Right cardiac atrium (tissue), 5 donors: ENCODE results near the gene ATP5IF1. TPM values are rescaled to one million over a fixed set of nuclear protein-coding genes. Genes with fewer than 3 reads are reported as not detected.
A peak's percentile ranks its signal among the peaks of the same experiment; 100 is the strongest.

Experiments used
- ATAC-seq, 2 donors: fragments of 200-7000 bp; cut with Tn5 transposase; one replicate each; pipeline versions ENCODE4 v1.8.0 to v1.9.1; 2020; ENCODE audit warnings: moderate library complexity in 2 of 2, mild to moderate bottlenecking in 1 of 2
- DNase-seq, 3 donors: peaks; one replicate each; pipeline ENCODE4 v3.0.0-alpha.2; 2020
- H3K27ac ChIP-seq: one replicate; pipeline ENCODE4 v1.5.1; 2013; ENCODE audit warnings: mild to moderate bottlenecking, low read length, control low read depth, moderate library complexity
- H3K27me3 ChIP-seq: one replicate; pipeline ENCODE4 v1.6.1; 2013; ENCODE audit not compliant: control insufficient read depth, insufficient read depth
- H3K4me1 ChIP-seq: one replicate; pipeline ENCODE4 v1.6.1; 2013; ENCODE audit warnings: low read length; ENCODE audit not compliant: control insufficient read depth, insufficient read depth
- H3K4me3 ChIP-seq: one replicate; pipeline ENCODE4 v1.5.1; 2013; ENCODE audit warnings: low read length, control low read depth
- H3K9me3 ChIP-seq: one replicate; pipeline ENCODE4 v1.6.1; 2013; ENCODE audit warnings: low read length; ENCODE audit not compliant: control insufficient read depth
- WGBS: extraction: QIAGEN DNeasy Blood & Tissue Kit; methylation state at CpG from one replicate; pipeline ENCODE4 v1.1.7; 2013; 5-methylcytosine and 5-hydroxymethylcytosine counted together
- intact Hi-C, 4 donors: fragments of 100-400 bp; cut with DNase I; formaldehyde crosslinking; loops; one replicate each; pipeline versions ENCODE4 v1.11.0 to v1.14.0; 2022 to 2023
- long read RNA-seq, 4 donors: library from polyadenylated mRNA; unstranded; transcript quantifications; one replicate each; pipeline ENCODE4 v2.0.0, GENCODE V29; 2020 to 2021
- polyA plus RNA-seq: library from polyadenylated mRNA; stranded (reverse); fragments of 200-250 nt; gene quantifications from one replicate; pipeline ENCODE4 v1.2.3, GENCODE V29; 2013
- total RNA-seq, 4 donors: library from RNA; stranded (reverse); fragmentation: NEBNext Ultra II Directional; extraction: Animal tissue kit (Norgen Biotek cat#: 25700); gene quantifications; one replicate each; pipeline ENCODE4 v1.2.1, GENCODE V29; 2021
- donor health status: healthy with polysubstance abuse.
- donor health status: DM: no; HTN: yes; CAD: no.
- donor health status: DM: no; HTN: no; CAD: no.
- donor health status: DM: no; HTN: yes; CAD: no; lungs with severe emphysema.
- donor health status: DM: yes; HTN: yes; CAD: no.

Gene ATP5IF1
- 100 to 1,000 TPM; 244 to 514 (median 404) TPM for total RNA-seq
- 1,557 TPM for polyA plus RNA-seq
- long read RNA-seq, donor 1, transcript ATP5IF1-201 (3 exons, 494 nt) = major isoform, 89 of 110 reads
- long read RNA-seq, donor 1, transcript ATP5IF1-202 (2 exons, 1,855 nt) = minor isoform, 6 of 110 reads
- long read RNA-seq, donor 1, partial matches to known transcripts = 11 of 110 reads
- long read RNA-seq, donor 1, other reads (novel, unspliced or antisense) = 1 of 110 reads
- long read RNA-seq, donor 2, transcript ATP5IF1-202 (2 exons, 1,855 nt) = minor isoform, 5 of 177 reads
- long read RNA-seq, donor 2, transcript ATP5IF1-201 (3 exons, 494 nt) = major isoform, 156 of 177 reads
- long read RNA-seq, donor 2, partial matches to known transcripts = 9 of 177 reads
- long read RNA-seq, donor 2, other reads (novel, unspliced or antisense) = 4 of 177 reads
- long read RNA-seq, donor 3, transcript ATP5IF1-202 (2 exons, 1,855 nt) = minor isoform, 5 of 70 reads
- long read RNA-seq, donor 3, transcript ATP5IF1-201 (3 exons, 494 nt) = major isoform, 46 of 70 reads
- long read RNA-seq, donor 3, partial matches to known transcripts = 4 of 70 reads
- long read RNA-seq, donor 3, other reads (novel, unspliced or antisense) = 15 of 70 reads
- long read RNA-seq, donor 4, transcript ATP5IF1-201 (3 exons, 494 nt) = major isoform, 145 of 160 reads
- long read RNA-seq, donor 4, transcript ATP5IF1-202 (2 exons, 1,855 nt) = minor isoform, 7 of 160 reads
- long read RNA-seq, donor 4, partial matches to known transcripts = 4 of 160 reads
- long read RNA-seq, donor 4, other reads (novel, unspliced or antisense) = 3 of 160 reads

DNA sequence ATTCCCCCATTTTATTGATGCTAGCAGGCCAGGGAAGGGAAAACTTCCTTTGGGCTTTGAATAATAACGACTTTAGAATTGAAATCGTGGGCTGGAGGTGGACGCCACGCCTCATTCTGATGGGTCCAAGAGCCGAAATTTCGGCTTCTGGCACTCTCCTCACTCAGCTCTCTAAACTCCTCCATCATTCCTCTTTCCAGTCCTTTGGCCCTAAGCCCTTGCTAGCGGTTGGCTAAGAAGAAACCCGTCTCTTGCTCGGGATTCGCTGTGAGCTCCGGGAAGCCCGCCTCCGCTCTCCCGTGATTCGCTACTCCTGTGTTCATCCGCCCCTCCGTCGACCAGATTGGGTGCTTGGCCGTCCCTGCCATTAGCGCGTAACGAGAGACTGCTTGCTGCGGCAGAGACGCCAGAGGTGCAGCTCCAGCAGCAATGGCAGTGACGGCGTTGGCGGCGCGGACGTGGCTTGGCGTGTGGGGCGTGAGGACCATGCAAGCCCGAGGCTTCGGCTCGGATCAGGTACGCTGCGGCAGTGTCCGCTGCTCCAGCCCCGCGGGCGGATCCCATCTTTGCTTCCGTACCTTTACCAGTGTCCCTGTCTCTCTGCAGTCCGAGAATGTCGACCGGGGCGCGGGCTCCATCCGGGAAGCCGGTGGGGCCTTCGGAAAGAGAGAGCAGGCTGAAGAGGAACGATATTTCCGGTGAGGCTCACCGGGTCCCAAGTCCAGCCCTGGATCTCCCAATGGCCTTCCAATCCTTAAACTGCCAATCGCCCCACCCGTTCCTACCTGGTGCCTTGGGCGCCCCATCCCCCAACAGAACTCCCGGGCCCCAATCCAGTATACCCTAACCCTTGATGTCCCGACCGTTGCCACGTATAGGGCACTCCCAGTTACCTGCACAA is at the start of gene ATP5IF1:
Gene ATP5IF1 (plus strand): TSS at position 370 of the 901 bp plus-strand sequence. CDS start 60 bp downstream, at position 430.
- ATAC-seq = peak; percentile 97
- H3K4me1 ChIP-seq = peaks cover 8% of the 10 kb centered on the region
- peak within 1 kb of the TSS; percentile 78 for H3K27ac ChIP-seq
- H3K27me3 ChIP-seq = no peaks in the 10 kb centered on the region
- under 1% methylated on average over 60 of the region's 60 CpGs for WGBS
- no peaks in the 10 kb centered on the region for H3K9me3 ChIP-seq
- intact Hi-C loops = no loop called here
- DNase-seq = peak; percentile 98 to 99 (median 98)
- peak within 1 kb of the TSS; percentile 70 for H3K4me3 ChIP-seq

DNA sequence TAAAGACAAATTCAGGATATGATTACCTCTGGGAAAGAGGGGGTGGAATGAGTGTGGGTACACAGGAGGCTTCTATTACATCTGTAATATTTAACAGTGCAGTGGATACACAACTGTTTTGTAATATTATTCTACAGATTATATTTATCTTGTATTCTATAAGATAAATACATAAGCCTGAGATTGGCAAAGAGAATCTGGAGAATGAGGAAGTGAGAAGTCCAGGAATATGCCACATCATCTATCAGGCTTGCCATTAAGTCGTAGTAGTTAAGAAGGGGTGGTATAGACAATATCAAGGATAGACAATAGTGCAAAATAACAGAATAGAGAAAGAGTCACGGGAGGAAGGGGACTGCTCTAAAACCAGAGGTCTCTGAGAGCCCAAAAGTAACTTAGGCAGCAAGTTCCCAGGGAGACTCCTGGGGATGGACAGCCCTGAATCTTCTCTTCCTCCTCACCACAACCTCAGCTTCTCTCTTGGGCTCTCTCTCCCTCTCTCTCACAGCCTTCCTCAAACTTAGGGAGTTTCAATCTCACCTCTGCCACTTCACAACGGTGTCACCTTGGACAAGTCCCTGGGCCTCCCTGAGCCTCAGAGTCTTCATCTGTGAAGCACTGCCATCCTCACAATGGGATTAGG is 45.5 kb upstream of the ATP5IF1 start:
- Histone ChIP-seq H3K27me3 (no peaks in the 10 kb centered on the region), H3K4me1 (no peaks in the 10 kb centered on the region), H3K4me3 (no peak overlapping the region), H3K27ac (no peak overlapping the region), H3K9me3 (no peaks in the 10 kb centered on the region)
- intact Hi-C loops = loop anchor here in 1 of 4 donors (10.0 kb wide), 1 partner anchor 96 kb away; no protein-coding TSS in a partner anchor
- ATAC-seq (no peak), DNase-seq (no peak)
- WGBS = 60% methylated on average over 3 of the region's 3 CpGs

DNA sequence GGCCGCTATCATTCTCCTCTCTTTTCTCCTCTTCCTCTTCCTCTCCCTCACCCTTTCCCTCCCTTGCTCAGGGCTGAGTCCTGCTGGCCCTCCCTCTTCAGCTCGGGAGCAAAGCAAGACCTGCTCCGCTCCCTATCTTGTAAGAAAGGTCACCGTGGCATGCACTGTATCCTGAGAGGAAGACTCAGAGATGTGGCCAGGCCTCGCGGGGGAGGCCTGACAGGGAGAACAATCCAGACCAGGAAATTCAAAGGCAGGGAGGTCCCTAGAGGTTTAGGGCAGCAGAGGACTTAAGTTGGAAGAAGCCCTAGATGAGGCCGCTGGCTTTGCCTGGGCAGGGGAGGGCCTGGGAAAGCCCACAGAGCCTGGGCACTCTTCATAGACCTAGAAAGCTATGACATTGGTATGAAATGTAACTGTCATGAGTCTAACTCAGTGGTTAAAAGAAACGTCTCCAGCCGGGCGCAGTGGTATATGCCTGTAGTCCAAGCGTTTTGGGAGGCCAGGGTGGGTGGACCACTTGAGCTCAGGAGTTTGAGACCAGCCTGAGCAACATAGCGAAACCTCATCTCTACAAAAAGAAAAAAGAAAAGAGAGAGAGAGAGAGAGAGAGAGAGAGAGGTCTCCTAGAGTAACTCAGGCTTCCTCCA is 44.8 kb upstream of the ATP5IF1 start:
- intact Hi-C loops = loop anchor here in 1 of 4 donors (10.0 kb wide), 1 partner anchor 96 kb away; no protein-coding TSS in a partner anchor
- no peak overlapping the region for H3K4me3 ChIP-seq
- ATAC-seq = peak; percentile 72 to 91
- no peaks in the 10 kb centered on the region for H3K9me3 ChIP-seq
- no peak overlapping the region for H3K27ac ChIP-seq
- H3K27me3 ChIP-seq = no peaks in the 10 kb centered on the region
- 57% methylated on average over 12 of the region's 12 CpGs for WGBS
- no peaks in the 10 kb centered on the region for H3K4me1 ChIP-seq
- peak in 1 of 3 donors; percentile 73 for DNase-seq

DNA sequence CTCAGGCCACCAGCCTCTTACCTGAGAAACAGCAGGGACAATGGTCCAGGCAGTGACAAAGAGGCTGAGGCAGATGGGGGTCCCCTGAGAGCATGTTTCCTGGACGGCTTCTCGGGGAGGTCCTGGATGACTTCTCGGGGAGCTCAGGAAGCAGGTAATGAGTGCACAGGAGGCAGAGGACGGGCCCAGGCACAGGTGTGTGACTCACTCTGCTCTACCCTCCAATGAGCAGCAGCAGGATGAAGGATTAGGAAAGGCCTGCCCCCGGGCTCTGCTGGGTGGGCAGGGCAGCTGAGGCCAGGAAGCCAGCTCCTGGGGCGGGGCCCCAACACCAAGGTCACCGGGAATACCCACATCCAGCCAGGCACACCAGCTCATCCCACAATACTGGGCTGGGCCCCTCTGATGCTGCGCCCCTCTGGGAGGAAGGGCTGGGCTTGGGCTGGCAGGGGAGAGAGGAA is 42.2 kb upstream of the ATP5IF1 start:
- no peak overlapping the region for H3K27ac ChIP-seq
- DNase-seq (no peak), ATAC-seq (peak; percentile 38 to 42)
- WGBS = 69% methylated on average over 8 of the region's 8 CpGs
- H3K4me3 ChIP-seq = no peak overlapping the region
- H3K9me3 ChIP-seq = no peaks in the 10 kb centered on the region
- no peaks in the 10 kb centered on the region for H3K4me1 ChIP-seq
- H3K27me3 ChIP-seq = no peaks in the 10 kb centered on the region
- intact Hi-C loops = loop anchor here in 1 of 4 donors (10.0 kb wide), 1 partner anchor 99 kb away; no protein-coding TSS in a partner anchor

DNA sequence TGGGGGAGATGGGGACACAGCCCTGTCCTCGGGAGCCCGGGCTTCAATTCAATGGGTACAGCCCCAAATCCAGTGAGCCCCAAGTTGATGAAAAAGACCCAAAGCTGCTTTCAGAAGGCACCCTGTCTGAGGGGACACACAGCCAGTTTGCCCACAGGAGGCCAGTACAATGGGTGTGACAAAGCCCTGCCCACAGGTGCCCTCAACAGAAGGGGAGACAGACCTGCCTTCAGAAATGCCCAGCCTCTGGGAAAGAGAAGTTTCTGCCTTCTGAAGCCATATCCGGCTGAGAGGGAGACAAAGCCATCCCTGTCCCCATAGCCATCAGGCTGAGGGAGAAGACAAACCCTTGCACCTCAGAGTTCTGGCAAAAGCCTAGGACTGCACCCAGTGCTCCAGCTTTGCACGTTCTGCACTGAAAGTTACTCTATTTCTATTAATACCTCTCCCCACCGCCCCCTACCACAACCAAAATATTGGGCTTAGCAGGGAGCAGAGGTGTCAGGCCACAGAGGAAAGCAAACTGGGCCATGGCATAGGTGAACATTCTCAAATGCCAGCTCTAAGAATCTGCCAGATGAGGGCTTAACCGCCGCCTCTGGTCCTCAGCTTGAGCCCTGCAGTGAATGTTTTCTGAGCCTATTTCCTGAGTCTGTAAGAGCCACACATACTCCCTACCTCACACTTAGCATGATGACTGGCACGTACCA is 41.4 kb upstream of the ATP5IF1 start:
- H3K4me3 ChIP-seq = no peak overlapping the region
- ATAC-seq (no peak), DNase-seq (no peak)
- 83% methylated on average over 8 of the region's 8 CpGs for WGBS
- no peak overlapping the region for H3K27ac ChIP-seq
- no peaks in the 10 kb centered on the region for H3K9me3 ChIP-seq
- intact Hi-C loops = loop anchor here in 2 of 4 donors (5.0 to 10.0 kb wide), 2 partner anchors 100 to 268 kb away; no protein-coding TSS in a partner anchor
- H3K27me3 ChIP-seq = no peaks in the 10 kb centered on the region
- no peaks in the 10 kb centered on the region for H3K4me1 ChIP-seq

DNA sequence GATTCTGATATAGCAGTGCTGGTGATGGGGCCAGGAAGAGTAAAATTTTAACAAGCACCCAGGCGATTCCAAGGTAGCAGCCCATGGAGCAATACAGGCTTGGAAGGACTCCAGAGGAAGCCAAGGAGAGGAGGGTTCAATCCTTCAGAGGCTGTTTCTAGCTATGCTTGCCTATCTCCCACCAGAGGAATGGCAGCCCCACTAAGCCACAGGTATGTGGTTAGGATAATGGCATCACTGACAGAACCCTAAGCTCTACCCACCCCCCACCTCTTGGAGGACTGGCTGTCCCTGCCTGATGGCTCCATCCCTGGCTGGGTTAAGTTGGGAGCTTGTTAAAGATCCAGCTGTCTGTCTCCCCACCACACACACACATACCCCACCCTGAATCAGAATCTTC is 40.1 kb upstream of the ATP5IF1 start:
- WGBS = 92% methylated on average over 1 of the region's 1 CpG
- Histone ChIP-seq H3K27ac (no peak overlapping the region), H3K4me1 (no peaks in the 10 kb centered on the region), H3K27me3 (no peaks in the 10 kb centered on the region), H3K9me3 (no peaks in the 10 kb centered on the region), H3K4me3 (no peak overlapping the region)
- ATAC-seq (no peak), DNase-seq (no peak)
- intact Hi-C loops = loop anchor here in 2 of 4 donors (5.0 to 10.0 kb wide), 2 partner anchors 101 to 267 kb away; no protein-coding TSS in a partner anchor

DNA sequence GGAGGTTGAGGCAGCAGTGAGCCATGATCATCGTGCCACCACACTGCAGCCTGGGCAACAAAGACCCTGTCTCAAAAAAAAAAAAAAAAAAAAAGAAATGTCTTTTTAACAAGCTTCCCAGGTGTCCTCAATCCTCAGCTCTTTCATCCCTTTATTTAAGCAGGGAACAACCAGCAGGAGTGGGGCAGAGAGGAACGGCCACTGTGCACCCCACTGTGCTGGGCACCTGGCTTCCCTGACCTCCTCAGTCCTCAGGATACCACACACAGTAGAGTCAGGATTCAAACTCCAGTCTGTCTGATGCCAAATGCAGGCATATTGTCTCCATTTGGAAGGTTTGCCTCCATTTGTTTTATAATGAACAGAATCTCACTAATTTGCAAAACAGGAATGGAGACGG is 39.6 kb upstream of the ATP5IF1 start:
- intact Hi-C loops = loop anchor here in 2 of 4 donors (5.0 to 10.0 kb wide), 2 partner anchors 102 to 266 kb away; no protein-coding TSS in a partner anchor
- Histone ChIP-seq H3K4me1 (no peaks in the 10 kb centered on the region), H3K27ac (no peak overlapping the region), H3K9me3 (no peaks in the 10 kb centered on the region), H3K4me3 (no peak overlapping the region), H3K27me3 (no peaks in the 10 kb centered on the region)
- DNase-seq (no peak), ATAC-seq (no peak)
- 66% methylated on average over 3 of the region's 3 CpGs for WGBS

DNA sequence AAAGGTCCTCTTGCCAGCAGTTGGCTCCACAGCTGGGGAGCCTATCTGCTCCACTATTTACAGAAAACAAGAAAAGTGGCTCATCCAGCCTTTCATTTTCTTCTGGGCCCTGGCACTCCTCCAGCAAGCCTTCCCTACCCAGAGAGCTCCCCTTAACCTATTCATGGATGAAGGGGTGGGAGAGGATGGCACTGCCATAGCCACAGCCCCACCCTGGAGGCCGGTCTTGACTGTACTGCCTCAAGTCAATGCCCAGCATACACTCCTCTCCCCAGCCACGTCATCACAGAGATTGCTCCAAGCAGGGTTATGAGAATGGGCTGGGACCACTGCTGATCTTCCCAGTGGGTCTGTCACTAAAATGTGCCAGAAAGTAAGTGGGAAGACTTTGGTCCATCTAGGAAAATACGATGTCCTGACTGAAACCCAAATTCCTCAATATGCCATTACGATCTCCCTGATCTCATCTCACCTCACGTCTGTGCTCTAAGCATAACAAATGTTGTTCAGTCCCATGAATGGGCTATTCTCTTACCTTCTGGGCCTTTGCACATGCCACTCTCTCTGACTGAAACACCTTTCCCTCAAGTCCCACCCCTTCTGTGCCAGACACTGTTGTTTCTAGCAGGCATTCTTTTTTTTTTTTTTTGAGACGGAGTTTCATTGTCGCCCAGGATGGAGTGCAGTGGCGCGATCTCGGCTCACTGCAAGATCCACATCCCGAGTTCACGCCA is 38.1 kb upstream of the ATP5IF1 start:
- intact Hi-C loops = loop anchor here in 2 of 4 donors (5.0 to 10.0 kb wide), 2 partner anchors 103 to 264 kb away; no protein-coding TSS in a partner anchor
- Histone ChIP-seq H3K4me1 (no peaks in the 10 kb centered on the region), H3K4me3 (no peak overlapping the region), H3K9me3 (no peaks in the 10 kb centered on the region), H3K27ac (no peak overlapping the region), H3K27me3 (no peaks in the 10 kb centered on the region)
- DNase-seq (no peak), ATAC-seq (no peak)
- WGBS = 93% methylated on average over 12 of the region's 12 CpGs
